ENCODE results near the gene FAM221A. TPM values are rescaled to one million over a fixed set of nuclear protein-coding genes. Genes with fewer than 3 reads are reported as not detected.

FAM221A gene
- total RNA-seq = 2.3 and 3.9 TPM in 2 replicates

GRCh38 chr7:23679898-23680413 lies at the start of gene FAM221A:
Gene FAM221A (plus strand): TSS chr7:23680199. CDS start chr7:23680219, 20 bp downstream.

DNA sequence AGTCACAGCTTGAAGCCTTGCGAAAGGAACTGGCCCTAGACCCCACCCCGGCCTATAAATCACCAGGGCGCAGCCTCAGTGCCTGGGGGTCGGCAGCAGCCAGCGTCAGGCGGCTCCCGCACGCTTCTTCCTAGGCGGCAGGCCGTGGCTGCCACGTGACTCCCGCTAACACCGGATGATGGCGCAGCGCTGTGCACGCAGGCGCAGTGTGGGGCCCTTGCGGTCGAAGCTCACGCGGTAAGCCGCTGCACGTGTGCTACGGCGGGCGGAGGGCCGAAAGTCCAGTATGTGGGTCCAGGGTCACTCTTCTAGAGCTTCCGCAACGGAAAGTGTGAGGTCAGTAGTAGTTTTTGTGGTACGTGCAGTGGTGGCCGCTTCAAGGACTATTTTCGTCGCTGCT lies 30.0 kb downstream of the FAM221A start, which contains the start of gene STK31:
TSS of gene STK31 (plus strand) at position 220 of the 400 bp plus-strand sequence. CDS start at position 287, 67 bp downstream.

Small RNA genes lying within 50 kb of the gene (small RNA-seq; reads per million reads assigned to genes)
- gene AC006026.2 = not detected

Other genes starting within 250 kb of the FAM221A start
- gene IGF2BP3, start 209.7 kb upstream of the FAM221A start, total RNA-seq = 72.6 and 93.9 TPM in 2 replicates
- 23.6 and 48.6 TPM in 2 replicates for gene TRA2A, start 148.2 kb upstream of the FAM221A start, total RNA-seq
- 13.3 and 15.0 TPM in 2 replicates for gene CCDC126, start 82.8 kb upstream of the FAM221A start, total RNA-seq
- 0.11 and 0.39 TPM in 2 replicates for gene STK31, start 30.0 kb downstream of the FAM221A start, total RNA-seq

All from placental epithelial cell (primary cell).